ENCODE results near the gene SLC41A3. TPM values are rescaled to one million over a fixed set of nuclear protein-coding genes. Genes with fewer than 3 reads are reported as not detected.

Gene SLC41A3
- total and polyA plus RNA-seq, 10 of the 15 experiments (the other 5 are each of a cell fraction or from before 2014, with no cell fraction given), result 8.3 to 29.5 (median 16.7) TPM

- no peak for FAIRE-seq
- POLR2A ChIA-PET, result no interaction called here
- TF ChIP-seq NR2C2 (IDR thresholded peaks at IDR 0.05; ENCODE audit: borderline replicate concordance, control insufficient read depth, insufficient read length, low read depth) (no peak), NRF1 (conservative IDR thresholded peaks at IDR 0.05; ENCODE audit: low read depth, low read length) (no peak), HDGF (IDR thresholded peaks at IDR 0.05) (no peak), JUND (IDR thresholded peaks at IDR 0.05; ENCODE audit: low read depth, low read length) (no peak), SREBF2 (IDR thresholded peaks at IDR 0.05; ENCODE audit: low read length) (no peak), USF2 (IDR thresholded peaks at IDR 0.05; ENCODE audit: borderline replicate concordance, low read depth, low read length) (no peak), SKIL (IDR thresholded peaks at IDR 0.05; ENCODE audit: low read depth, poor library complexity, severe bottlenecking) (no peak), REST (IDR thresholded peaks at IDR 0.05; ENCODE audit: low read depth, low read length) (no peak), RBBP5 (conservative IDR thresholded peaks at IDR 0.05) (no peak), ZSCAN29 (IDR thresholded peaks at IDR 0.05) (no peak), ZBTB4 (CRISPR knock-in tag; IDR thresholded peaks at IDR 0.05) (no peak), HDAC2 (IDR thresholded peaks at IDR 0.05) (no peak), CREM (IDR thresholded peaks at IDR 0.05; ENCODE audit: low read depth) (no peak), CTCF (IDR thresholded peaks at IDR 0.05 in 2 of 3, conservative IDR thresholded peaks at IDR 0.05 in 1 of 3; ENCODE audit: control insufficient read depth in 2 of 3, extremely low read depth in 1 of 3, insufficient read depth in 1 of 3, low read depth in 3 of 3, low read length in 3 of 3) (no peak)
Measured at GRCh38 chr3:126040386-126040785, 43.5 kb downstream of the SLC41A3 start.

More at GRCh38 chr3:126040386-126040785, 43.5 kb downstream of the SLC41A3 start:
- ChIA-PET CTCF (no interaction called here), SMC1A (ENCODE audit: uncharacterized antibody, unreplicated experiment) (no interaction called here), RAD21 (ENCODE audit: unreplicated experiment) (no interaction called here)
- Histone ChIP-seq H3K4me1 (ENCODE audit: control insufficient read depth, insufficient read depth, low read length) (no peaks in the 10 kb centered on the region), H3K4me3 (no peak overlapping the region), H3K36me3 (ENCODE audit: control insufficient read depth in 2 of 2, insufficient read depth in 2 of 2, low read length in 1 of 2) (no peaks in the 10 kb centered on the region), H2AFZ (ENCODE audit: control insufficient read depth, low read depth, low read length) (no peak overlapping the region), H3K9me3 (replicated peaks; ENCODE audit: control insufficient read depth, insufficient read depth, low read length) (no peaks in the 10 kb centered on the region; the same call in 2 of the 3 replicates), H3K27ac (ENCODE audit: control insufficient read depth, insufficient read depth) (no peak overlapping the region), H3K79me2 (ENCODE audit: control insufficient read depth, insufficient read depth, low read length) (no peaks in the 10 kb centered on the region), H4K20me1 (ENCODE audit: control insufficient read depth, insufficient read depth) (no peaks in the 10 kb centered on the region), H3K9ac (ENCODE audit: control insufficient read depth, insufficient read depth, low read length) (no peak overlapping the region), H3K27me3 (replicated peaks in 1 of 2; ENCODE audit: control insufficient read depth in 2 of 2, insufficient read depth in 2 of 2, low read length in 1 of 2) (no peaks in the 10 kb centered on the region), H3K4me2 (ENCODE audit: control insufficient read depth, insufficient read depth) (no peak overlapping the region)
- DNase-seq (ENCODE audit: low read depth, low spot score), result no peak
- intact Hi-C loops (cut with micrococcal nuclease; ENCODE audit: unreplicated experiment), result no loop called here
- 94% methylated on average over 3 of the region's 4 CpGs for WGBS (ENCODE audit: insufficient coverage, insufficient replicate concordance, low lambda C conversion rate, missing lambda C conversion rate)
- in situ Hi-C loops (cut with MboI), result no loop called here
- ATAC-seq, result no peak
- no TSS peak for BruUV-seq (replicated peaks)
